GM19043 (cell line): ENCODE data around the gene ACP1.

ENCODE experiments used
- ATAC-seq: cut with Tn5 transposase; IDR thresholded peaks from one replicate; pipeline ENCODE4 v1.9.1; 2021; ENCODE audit warnings: low read depth; ENCODE audit not compliant: unreplicated experiment

Gene ACP1

DNA sequence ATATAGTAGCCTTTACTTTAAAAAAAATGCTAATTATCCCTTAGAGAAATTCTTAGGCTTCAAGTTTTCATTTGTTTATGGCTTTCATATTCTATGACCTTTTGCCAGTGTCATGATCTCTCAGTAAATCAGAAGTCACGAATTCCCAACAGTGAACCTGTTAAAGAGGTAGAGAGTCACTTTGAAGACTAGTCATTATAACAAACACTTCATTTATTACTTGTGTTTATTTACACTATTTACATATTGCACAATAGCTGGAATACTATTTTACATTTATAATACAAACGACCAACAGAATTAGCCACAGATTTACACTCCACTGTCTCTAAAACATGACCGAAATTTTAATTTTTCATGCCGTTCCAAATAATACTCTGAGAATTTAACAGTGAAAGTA lies 14.6 kb downstream of the ACP1 start:
- ATAC-seq, result no peak

DNA sequence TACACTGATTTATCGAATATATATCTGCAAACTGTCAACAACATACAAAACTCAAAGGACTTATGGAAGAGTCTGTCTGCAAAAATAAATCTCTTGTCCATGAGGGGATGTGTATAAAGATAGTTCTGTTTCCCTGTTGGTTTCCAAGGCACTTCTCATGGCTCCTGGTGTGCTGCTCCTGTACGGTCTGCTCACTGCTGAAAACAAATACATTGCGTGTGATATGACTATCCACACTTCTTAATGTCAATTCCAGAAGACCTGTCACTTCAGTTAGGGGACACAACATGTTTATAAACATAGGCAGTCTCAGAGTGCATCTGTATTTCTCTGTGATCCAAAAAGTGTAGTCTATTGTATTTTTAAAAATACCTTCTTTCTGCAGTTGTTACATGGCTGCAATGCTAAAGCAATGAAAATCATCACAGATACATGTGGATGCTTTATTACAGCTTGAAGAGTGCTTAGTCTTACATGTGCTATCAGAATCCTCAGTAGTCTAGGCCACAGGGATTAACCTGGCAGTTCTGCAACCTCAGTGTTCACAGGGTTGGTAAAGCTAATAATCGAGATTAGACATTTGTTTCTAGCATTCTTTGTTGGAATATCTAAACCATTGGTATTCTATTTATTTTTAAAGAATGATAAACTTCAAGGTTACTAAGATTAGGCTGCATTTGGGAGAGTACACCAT lies 15.4 kb downstream of the ACP1 start:
- ATAC-seq, result no peak

DNA sequence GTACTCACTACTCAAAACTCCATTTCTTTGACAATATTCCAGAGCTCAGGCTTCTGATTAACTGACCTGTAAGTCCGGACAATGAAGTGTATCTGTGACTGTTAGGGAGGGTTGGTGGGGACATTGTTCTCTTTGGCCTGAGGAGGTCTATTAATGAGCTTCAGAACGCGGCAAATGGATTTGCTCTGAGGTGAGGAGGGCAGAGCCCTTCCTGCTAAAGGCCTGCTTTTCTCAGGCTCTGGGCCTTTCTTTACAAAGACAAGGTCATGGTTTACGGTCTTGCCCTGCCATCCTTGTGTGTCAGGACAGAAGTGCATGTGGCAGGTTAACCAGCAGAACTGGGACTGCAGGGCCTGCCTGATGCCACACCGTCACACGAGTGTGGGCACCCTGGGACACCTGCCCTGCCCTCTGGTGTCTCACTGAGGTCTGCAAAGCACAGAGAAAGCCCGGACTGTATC lies 15.9 kb downstream of the ACP1 start:
- ATAC-seq, result no peak

- ATAC-seq, result no peak
Measured at GRCh38 chr2:281381-281780, 16.6 kb downstream of the ACP1 start.

DNA sequence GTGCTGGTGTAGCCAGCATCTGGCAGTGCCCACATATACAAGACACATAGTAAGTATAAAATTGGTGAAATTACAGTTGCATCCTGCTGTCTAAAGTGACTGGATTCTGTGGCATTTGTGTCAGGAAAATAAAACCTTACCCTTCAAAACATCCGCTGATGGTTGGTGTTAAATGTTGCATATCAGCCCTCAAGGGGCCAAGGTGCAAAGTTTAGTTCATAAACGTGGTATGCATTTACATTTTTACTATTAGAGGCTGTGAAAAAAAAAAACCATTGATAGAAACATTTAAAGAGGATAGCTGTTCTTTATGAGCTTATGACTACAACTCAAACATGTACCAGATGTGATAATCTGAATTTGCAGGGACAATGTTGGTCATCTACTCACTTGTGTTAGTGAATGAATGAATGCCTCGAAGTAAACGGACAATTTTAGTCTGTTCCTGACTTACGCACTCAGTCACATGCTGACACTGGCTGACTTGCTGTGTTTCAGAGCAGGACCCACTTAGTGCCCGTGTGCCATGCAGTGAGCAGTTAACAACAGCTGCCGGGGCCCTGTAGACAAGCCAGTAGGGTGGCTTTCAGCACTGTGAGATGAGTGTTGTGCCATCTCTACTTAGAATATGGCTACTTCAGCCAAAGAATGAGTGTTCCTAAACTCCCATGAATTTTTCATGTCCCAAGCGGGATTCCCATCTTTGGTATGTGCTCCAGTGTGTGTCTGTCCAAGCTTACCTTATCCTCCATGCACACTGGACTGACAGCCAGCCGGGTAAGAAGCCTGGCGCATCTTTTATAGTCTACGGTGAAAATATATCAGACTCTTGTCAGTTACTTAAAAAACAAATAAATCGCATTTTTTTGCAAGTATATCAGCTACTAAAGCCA lies 17.9 kb downstream of the ACP1 start:
- no peak for ATAC-seq

- no peak for ATAC-seq
Measured at GRCh38 chr2:283996-284794, 19.4 kb downstream of the ACP1 start.

GRCh38 chr2:284896-285492 lies 20.2 kb downstream of the ACP1 start:
- ATAC-seq, result no peak

DNA sequence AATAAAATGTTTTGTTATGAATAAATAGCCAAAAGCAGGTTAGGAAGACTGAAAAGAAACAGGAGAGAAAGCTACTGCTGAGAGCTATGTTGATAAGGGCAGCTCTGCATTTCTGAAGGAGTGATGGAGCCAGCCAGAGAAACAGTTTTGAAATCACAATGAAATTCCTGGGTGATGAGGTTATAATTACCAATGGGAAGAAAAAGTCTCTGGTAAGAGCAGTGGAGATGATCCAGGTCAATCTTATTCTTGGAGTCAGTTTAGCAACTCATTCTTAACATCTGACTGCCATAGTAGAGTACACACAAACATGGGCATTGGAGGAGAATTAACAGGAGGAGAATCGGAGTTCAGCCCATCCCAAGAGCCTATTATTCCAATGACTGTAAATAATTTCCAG lies 20.8 kb downstream of the ACP1 start:
- ATAC-seq, result no peak

DNA sequence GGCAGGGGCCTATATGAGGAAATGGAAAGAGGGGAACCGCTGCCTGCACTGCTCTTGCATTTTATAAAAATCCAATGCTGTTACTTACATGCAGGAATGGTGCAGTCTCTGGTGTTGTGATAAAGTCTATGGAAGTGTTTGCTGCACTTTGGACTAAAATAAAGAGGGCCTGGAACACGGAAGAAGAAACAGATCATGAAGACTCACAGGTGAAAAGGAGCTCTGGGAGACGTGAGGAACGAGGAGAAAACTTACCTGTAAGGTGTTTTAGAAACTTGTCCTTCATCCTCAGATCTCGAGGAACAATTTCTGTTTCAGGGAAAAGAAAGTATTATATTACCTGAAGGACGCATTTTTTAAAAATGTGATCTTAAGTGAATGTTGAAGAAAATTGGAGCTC lies 21.3 kb downstream of the ACP1 start:
- no peak for ATAC-seq

DNA sequence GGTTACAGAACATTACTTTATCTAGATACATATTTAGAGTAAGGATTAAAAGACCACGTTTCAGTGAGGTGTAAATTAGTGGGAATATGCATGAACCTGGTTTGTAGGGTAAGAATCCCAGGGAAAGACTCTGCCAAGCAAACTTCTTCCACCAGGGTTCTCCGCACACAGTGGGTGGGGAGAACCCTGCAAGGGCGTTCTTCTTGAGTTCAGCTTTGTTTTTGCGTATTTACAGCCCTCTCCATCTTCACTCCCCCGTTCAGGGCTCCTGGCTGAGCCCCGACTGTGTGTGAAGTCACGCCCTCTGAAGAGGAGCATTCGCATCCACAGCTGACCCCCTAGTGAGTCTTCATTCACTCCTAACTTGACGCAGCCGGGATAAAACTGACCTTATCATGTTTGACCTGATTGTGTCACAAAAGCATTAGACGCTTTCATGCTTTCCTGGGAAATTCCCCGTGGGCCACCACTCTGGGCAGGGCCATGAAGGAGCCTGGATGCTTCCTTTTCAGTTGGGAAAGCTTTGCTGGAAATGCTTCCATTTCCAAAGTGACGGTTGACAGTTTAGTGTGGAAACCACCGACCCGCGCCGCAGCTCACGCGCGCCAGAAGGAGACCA lies 22.1 kb downstream of the ACP1 start:
- no peak for ATAC-seq

DNA sequence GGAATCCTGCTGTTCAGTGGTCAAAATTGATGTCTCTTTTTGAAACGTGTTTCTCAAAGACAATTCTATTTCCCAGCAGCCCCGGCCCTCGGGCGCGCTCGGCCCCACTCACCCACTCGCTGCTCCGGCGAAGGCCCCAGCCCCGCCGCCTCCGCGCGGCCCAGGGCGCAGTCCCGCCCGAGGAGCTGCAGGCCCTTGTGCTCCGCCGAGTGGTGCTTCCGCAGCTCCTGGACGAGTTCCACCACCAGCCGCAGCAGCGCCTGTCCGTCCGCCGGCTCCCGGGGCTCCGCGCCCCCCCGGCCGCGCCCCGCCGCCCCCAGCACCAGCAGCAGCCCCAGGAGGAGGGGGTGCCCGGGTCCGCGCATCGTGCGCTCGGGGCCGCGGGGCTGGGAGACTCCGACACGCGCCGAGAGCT lies 22.7 kb downstream of the ACP1 start:
- no peak for ATAC-seq

DNA sequence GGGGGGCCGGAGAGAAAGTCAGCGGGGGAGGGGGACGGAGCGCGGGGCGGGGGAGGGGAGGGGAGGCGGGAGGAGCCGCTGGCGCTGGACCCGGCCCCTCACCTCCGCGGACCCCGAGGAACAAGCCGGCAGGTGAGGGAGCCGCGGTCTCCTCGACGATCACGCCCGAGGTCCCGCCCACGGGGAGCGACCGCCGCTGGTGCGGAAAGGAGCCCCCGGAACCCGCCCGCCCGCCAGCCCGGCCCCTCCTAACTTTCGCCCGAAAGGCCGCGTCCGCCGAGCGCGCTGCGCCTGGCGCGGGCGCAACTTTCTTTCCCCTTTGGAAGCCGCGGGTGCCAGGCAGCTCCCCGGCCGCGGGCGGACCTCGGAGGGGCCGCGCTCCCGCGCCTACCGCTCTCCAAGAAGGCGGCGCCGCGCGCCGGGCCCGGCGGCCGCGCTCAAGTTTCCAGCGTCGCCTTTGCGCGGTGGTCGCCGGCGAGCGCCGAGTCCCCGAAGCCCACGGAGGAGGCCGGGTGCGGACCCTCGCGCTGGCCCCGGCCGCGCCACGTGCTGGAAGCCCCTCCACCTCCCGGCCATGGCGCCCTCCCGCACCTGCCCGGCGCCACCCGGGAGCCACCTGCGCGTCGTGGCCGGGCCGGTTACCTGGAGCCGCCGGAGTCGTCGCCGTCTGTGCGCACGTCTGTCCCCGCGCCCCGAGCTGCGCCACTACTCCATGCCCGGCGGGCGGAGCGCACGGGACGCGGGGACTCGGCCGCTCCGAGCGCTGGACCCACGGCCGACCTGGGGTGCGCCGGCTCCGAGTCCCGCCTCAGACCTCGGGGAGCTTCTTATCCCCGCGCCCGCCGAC lies 23.4 kb downstream of the ACP1 start, which contains the start of gene ALKAL2:
Gene ALKAL2 (minus strand): TSS at position 181 of the 847 bp plus-strand sequence. CDS start 256 bp downstream, outside the sequence.
- ATAC-seq, result no peak

- ATAC-seq, result no peak
Measured at GRCh38 chr2:288758-289361, 24.1 kb downstream of the ACP1 start.

DNA sequence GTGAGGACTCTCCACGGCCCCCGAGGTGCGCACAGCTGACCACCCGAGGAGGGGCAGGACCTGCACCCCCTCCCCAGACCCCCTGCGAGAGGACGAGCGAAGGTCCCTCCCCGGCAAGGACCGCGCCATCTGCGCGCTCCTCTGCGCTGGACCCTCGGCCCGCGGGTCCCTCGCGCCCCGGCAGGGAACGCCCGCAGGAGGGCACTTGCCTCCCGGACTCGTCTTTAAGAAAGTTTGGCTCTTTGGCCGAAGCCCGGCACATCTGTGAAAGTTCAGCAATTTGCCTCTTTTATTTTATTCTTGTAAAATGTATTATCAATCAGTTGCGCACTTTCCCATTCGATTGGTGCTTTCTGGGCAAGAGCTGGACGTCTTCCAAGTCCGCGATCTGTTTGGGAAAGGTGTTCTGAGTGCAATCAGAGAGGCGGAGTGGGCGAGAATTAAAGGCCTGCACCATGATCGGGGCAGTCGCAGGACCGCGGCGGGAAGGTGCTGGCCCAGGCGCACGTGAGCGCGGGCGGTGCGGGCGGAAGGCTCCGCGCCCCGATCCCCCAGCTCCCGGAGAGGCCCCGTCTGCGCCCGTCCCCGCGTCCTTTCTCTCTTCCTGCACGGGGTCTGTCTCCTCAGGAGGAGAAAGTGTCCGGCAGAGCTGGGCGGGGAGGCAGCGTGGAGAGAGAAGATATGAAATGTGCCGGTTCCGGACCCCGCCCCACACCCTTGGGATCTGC lies 24.8 kb downstream of the ACP1 start:
- no peak for ATAC-seq

GRCh38 chr2:290090-290722 lies 25.5 kb downstream of the ACP1 start:
- ATAC-seq, result no peak

- no peak for ATAC-seq
Measured at GRCh38 chr2:295090-295489, 30.3 kb downstream of the ACP1 start.

DNA sequence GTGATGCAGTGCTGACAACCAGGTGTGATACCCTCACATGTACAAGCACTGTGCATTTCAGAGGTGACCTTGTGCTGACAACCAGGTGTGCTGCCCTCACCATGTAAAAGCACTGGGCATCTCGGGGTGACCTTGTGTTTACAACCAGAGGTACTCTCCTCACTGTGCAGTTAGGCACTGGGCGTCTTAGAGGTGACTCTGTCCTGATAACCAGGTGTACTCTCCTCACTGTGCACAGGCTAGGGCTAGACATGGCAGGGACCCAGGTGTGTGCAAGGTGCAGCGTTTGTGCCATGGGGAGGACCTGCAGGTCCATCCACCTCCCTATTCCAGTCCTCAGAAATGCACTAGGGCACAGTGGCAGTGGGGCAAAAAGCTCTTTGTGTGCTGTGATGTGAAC lies 31.6 kb downstream of the ACP1 start:
- no peak for ATAC-seq

DNA sequence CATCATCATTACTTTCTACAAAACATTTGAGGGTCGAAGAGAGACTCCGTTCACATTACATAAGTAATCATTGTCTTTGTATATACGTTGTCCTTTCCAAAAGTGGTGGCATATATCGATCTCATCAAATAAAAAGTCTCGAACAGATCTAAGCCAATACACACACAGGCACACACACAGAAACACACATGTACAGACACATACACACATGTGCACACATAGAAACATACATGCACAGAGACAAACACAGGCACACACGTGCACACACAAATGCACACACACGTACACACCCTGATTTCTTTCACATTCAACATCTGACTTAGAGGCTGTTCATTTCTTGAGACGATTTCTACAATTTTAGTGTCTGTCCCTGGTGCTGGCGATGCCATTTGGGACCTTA lies 40.6 kb downstream of the ACP1 start:
- no peak for ATAC-seq
